ENCODE results near the gene S100PBP. TPM values are rescaled to one million over a fixed set of nuclear protein-coding genes. Genes with fewer than 3 reads are reported as not detected.

S100PBP gene
- total and polyA plus RNA-seq, 9 of the 15 experiments (the other 6 are each of a cell fraction or from before 2014, with no cell fraction given), result 22.9 to 60.2 (median 32.9) TPM

DNA sequence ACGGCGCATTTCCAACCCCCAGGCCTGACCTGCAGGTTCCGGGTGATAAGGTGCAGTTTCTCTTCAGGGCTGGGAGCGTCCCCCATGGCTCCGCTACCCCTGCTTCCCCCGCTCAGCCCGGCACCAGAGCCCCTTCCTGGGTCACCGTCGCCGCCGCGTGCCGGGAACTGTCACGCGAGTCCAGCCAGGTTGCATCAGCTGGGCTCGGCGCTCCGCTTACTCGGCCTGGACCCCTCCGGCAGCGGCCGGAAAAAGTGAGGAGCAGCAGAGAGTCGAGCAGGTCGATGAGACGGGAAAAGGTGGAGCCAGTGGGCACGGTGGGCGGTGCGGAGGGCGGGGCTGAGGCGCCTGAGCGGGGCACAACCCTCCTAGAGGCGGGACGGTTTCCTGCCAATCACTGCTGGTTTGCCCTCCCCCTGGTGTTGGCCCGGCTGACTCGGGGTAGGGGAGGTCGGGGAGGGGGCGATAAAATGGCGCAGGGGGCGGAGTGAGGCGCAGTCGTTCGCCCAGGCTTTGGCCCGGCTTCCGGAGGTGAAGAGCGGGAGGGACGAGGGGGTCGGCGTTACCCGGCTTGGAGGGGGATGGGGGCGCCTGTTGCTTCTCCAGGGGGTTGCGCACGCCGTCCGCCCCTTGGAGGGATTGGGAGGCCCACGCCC lies at the start of gene S100PBP, which contains the start of gene YARS1 (continued):
- peak; percentile 88 for TF ChIP-seq GABPA (tag; conservative IDR thresholded peaks at IDR 0.05; ENCODE audit: low read depth)
- TF ChIP-seq RBM39 (optimal IDR thresholded peaks at IDR 0.05; ENCODE audit: low read depth, low read length), result peak; percentile 73
- TF ChIP-seq TAL1 (IDR thresholded peaks at IDR 0.05), result no peak
- TF ChIP-seq ELF4 (CRISPR knock-in tag; IDR thresholded peaks at IDR 0.05), result peak; percentile 66
- TF ChIP-seq, protein P1, sequence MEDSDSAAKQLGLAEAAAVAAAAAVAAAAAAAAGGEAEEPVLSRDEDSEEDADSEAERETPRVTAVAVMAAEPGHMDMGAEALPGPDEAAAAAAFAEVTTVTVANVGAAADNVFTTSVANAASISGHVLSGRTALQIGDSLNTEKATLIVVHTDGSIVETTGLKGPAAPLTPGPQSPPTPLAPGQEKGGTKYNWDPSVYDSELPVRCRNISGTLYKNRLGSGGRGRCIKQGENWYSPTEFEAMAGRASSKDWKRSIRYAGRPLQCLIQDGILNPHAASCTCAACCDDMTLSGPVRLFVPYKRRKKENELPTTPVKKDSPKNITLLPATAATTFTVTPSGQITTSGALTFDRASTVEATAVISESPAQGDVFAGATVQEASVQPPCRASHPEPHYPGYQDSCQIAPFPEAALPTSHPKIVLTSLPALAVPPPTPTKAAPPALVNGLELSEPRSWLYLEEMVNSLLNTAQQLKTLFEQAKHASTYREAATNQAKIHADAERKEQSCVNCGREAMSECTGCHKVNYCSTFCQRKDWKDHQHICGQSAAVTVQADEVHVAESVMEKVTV (CRISPR knock-in tag; IDR thresholded peaks at IDR 0.05), result peak; percentile 77
- no peak for TF ChIP-seq MEF2D (tag; conservative IDR thresholded peaks at IDR 0.05; ENCODE audit: low read depth)
- peak; percentile 66 to 96 (median 89) for TF ChIP-seq YY1 (IDR thresholded peaks at IDR 0.05; ENCODE audit: borderline replicate concordance in 1 of 3, control insufficient read depth in 1 of 3, extremely low read depth in 1 of 3, insufficient read depth in 3 of 3, insufficient read length in 1 of 3, insufficient replicate concordance in 2 of 3, low read depth in 1 of 3, low read length in 2 of 3)
- peak; percentile 89 for TF ChIP-seq TBP (optimal IDR thresholded peaks at IDR 0.05; ENCODE audit: low read depth, low read length)
- TF ChIP-seq SRF (CRISPR knock-in tag; IDR thresholded peaks at IDR 0.05), result peak in 1 of 2 experiments; percentile 44; a peak in 1 of 4 replicates
- peak; percentile 90 for TF ChIP-seq DIDO1 (tag; IDR thresholded peaks at IDR 0.05; ENCODE audit: low read depth)
- TF ChIP-seq TGIF2 (CRISPR knock-in tag; IDR thresholded peaks at IDR 0.05), result peak; percentile 100
- TF ChIP-seq ZFP36 (IDR thresholded peaks at IDR 0.05; ENCODE audit: low read depth, low read length, partially characterized antibody), result peak; percentile 36
- TF ChIP-seq, protein P2, sequence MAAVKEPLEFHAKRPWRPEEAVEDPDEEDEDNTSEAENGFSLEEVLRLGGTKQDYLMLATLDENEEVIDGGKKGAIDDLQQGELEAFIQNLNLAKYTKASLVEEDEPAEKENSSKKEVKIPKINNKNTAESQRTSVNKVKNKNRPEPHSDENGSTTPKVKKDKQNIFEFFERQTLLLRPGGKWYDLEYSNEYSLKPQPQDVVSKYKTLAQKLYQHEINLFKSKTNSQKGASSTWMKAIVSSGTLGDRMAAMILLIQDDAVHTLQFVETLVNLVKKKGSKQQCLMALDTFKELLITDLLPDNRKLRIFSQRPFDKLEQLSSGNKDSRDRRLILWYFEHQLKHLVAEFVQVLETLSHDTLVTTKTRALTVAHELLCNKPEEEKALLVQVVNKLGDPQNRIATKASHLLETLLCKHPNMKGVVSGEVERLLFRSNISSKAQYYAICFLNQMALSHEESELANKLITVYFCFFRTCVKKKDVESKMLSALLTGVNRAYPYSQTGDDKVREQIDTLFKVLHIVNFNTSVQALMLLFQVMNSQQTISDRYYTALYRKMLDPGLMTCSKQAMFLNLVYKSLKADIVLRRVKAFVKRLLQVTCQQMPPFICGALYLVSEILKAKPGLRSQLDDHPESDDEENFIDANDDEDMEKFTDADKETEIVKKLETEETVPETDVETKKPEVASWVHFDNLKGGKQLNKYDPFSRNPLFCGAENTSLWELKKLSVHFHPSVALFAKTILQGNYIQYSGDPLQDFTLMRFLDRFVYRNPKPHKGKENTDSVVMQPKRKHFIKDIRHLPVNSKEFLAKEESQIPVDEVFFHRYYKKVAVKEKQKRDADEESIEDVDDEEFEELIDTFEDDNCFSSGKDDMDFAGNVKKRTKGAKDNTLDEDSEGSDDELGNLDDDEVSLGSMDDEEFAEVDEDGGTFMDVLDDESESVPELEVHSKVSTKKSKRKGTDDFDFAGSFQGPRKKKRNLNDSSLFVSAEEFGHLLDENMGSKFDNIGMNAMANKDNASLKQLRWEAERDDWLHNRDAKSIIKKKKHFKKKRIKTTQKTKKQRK (IDR thresholded peaks at IDR 0.05; ENCODE audit: borderline replicate concordance, low read depth, low read length), result peak; percentile 55; the same call in 1 of the 2 replicates
- TF ChIP-seq, protein P3, sequence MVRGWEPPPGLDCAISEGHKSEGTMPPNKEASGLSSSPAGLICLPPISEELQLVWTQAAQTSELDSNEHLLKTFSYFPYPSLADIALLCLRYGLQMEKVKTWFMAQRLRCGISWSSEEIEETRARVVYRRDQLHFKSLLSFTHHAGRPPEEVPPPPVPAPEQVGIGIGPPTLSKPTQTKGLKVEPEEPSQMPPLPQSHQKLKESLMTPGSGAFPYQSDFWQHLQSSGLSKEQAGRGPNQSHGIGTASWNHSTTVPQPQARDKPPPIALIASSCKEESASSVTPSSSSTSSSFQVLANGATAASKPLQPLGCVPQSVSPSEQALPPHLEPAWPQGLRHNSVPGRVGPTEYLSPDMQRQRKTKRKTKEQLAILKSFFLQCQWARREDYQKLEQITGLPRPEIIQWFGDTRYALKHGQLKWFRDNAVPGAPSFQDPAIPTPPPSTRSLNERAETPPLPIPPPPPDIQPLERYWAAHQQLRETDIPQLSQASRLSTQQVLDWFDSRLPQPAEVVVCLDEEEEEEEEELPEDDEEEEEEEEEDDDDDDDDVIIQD (CRISPR knock-in tag; IDR thresholded peaks at IDR 0.05), result no peak
- TF ChIP-seq, protein P4, sequence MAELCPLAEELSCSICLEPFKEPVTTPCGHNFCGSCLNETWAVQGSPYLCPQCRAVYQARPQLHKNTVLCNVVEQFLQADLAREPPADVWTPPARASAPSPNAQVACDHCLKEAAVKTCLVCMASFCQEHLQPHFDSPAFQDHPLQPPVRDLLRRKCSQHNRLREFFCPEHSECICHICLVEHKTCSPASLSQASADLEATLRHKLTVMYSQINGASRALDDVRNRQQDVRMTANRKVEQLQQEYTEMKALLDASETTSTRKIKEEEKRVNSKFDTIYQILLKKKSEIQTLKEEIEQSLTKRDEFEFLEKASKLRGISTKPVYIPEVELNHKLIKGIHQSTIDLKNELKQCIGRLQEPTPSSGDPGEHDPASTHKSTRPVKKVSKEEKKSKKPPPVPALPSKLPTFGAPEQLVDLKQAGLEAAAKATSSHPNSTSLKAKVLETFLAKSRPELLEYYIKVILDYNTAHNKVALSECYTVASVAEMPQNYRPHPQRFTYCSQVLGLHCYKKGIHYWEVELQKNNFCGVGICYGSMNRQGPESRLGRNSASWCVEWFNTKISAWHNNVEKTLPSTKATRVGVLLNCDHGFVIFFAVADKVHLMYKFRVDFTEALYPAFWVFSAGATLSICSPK (IDR thresholded peaks at IDR 0.05; ENCODE audit: borderline replicate concordance), result no peak
- TF ChIP-seq DMBX1 (CRISPR knock-in tag; IDR thresholded peaks at IDR 0.05; ENCODE audit: borderline replicate concordance), result peak; percentile 23; the same call in 1 of the 2 replicates

Data from K562 (cell line).